OCI-LY1 (cell line): ENCODE measurements around the gene GOLGA1.
A peak's percentile ranks its signal among the peaks of the same experiment; 100 is the strongest.

Experiments
- H2AFZ ChIP-seq: fragments of 200-600 bp; sonication (generic), shearing (Covaris generic); 2 replicates; pipeline ENCODE4 v1.6.0; 2014; ENCODE audit warnings: antibody characterized with exemption, mild to moderate bottlenecking, low read length
- H3F3A ChIP-seq: fragments of 200-600 bp; sonication (generic), shearing (Covaris generic); 2 replicates; pipeline ENCODE4 v1.6.0; 2014; ENCODE audit warnings: mild to moderate bottlenecking, antibody characterized with exemption, low read length, moderate library complexity; ENCODE audit not compliant: insufficient read depth
- H3K27ac ChIP-seq: fragments of 200-600 bp; sonication (generic); 2 replicates; pipeline ENCODE4 v1.5.1; 2014; ENCODE audit warnings: low read length, mixed run types, mild to moderate bottlenecking, low read depth; ENCODE audit not compliant: poor library complexity, severe bottlenecking
- H3K27me3 ChIP-seq: fragments of 200-600 bp; sonication (generic); 2 replicates; pipeline ENCODE4 v1.6.0; 2014; ENCODE audit warnings: antibody characterized with exemption, mild to moderate bottlenecking, low read length, moderate library complexity; ENCODE audit not compliant: insufficient read depth
- H3K36me3 ChIP-seq: fragments of 200-600 bp; sonication (generic); 2 replicates; pipeline ENCODE4 v1.6.1; 2014; ENCODE audit warnings: mild to moderate bottlenecking, antibody characterized with exemption, low read length, moderate library complexity, mixed read lengths; ENCODE audit not compliant: insufficient read depth
- H3K4me1 ChIP-seq: fragments of 200-600 bp; sonication (generic); 2 replicates; pipeline ENCODE4 v1.5.1; 2014; ENCODE audit warnings: mild to moderate bottlenecking, low read length, moderate library complexity; ENCODE audit not compliant: insufficient read depth, severe bottlenecking
- H3K4me2 ChIP-seq: fragments of 200-600 bp; sonication (generic), shearing (Covaris generic); 2 replicates; pipeline ENCODE4 v1.6.1; 2014; ENCODE audit warnings: low read length
- H3K4me3 ChIP-seq: fragments of 200-600 bp; sonication (generic); 2 replicates; pipeline ENCODE4 v1.5.1; 2014; ENCODE audit warnings: low read length, low read depth, mild to moderate bottlenecking, mixed read lengths; ENCODE audit not compliant: poor library complexity, severe bottlenecking
- H3K79me2 ChIP-seq: fragments of 200-600 bp; shearing (Covaris generic); 2 replicates; pipeline ENCODE4 v1.6.1; 2016; ENCODE audit warnings: mixed run types, low read length, mixed read lengths; ENCODE audit not compliant: insufficient read depth
- H3K9ac ChIP-seq: fragments of 200-600 bp; sonication (generic), shearing (Covaris generic); 2 replicates; pipeline ENCODE4 v1.6.1; 2014; ENCODE audit warnings: mild to moderate bottlenecking, low read length, mixed read lengths
- H3K9me2 ChIP-seq: fragments of 200-600 bp; sonication (generic), shearing (Covaris generic); 2 replicates; pipeline ENCODE4 v1.6.1; 2014; ENCODE audit warnings: low read depth, mild to moderate bottlenecking, low read length, mixed read lengths
- H3K9me3 ChIP-seq: fragments of 200-600 bp; shearing (Covaris generic); 2 replicates; pipeline ENCODE4 v1.6.1; 2014; ENCODE audit warnings: low read length, mixed read lengths
- H4K20me1 ChIP-seq: fragments of 200-600 bp; sonication (generic), shearing (Covaris generic); 2 replicates; pipeline ENCODE4 v1.6.0; 2016; ENCODE audit warnings: mild to moderate bottlenecking, low read length; ENCODE audit not compliant: insufficient read depth
- CTCF ChIP-seq: fragments of 200-600 bp; sonication (generic), shearing (Covaris generic); IDR thresholded peaks from 2 replicates; pipeline ENCODE4 v1.5.1; 2017; ENCODE audit warnings: mild to moderate bottlenecking, antibody characterized with exemption, low read length, moderate library complexity, mixed read lengths
- EZH2 ChIP-seq: fragments of 200-600 bp; sonication (generic), shearing (Covaris generic); IDR thresholded peaks from 2 replicates; pipeline ENCODE4 v1.8.0; 2017; ENCODE audit warnings: borderline replicate concordance, mixed run types, mild to moderate bottlenecking, antibody characterized with exemption, low read length, moderate library complexity, mixed read lengths

Gene GOLGA1

GRCh38 chr9:124869466-124869985 lies 71.4 kb downstream of the GOLGA1 start:
- no peaks in the 10 kb centered on the region for H3F3A ChIP-seq
- peaks cover 23% of the 10 kb centered on the region; the same call in 1 of the 2 replicates for H3K36me3 ChIP-seq
- H4K20me1 ChIP-seq: no peaks in the 10 kb centered on the region
- no peaks in the 10 kb centered on the region for H3K9me2 ChIP-seq
- no peaks in the 10 kb centered on the region for H3K27me3 ChIP-seq
- TF ChIP-seq EZH2 (no peak), CTCF (no peak)
- H3K79me2 ChIP-seq: peaks cover 39% of the 10 kb centered on the region
- H3K4me3 ChIP-seq: peak overlapping the region; percentile 88
- H3K4me1 ChIP-seq: peaks cover 45% of the 10 kb centered on the region
- peak overlapping the region; percentile 87 for H3K4me2 ChIP-seq
- peak overlapping the region; percentile 83 for H3K27ac ChIP-seq
- H3K9ac ChIP-seq: peak overlapping the region; percentile 99
- no peak overlapping the region for H2AFZ ChIP-seq
- H3K9me3 ChIP-seq: no peaks in the 10 kb centered on the region

- Histone ChIP-seq H3K36me3 (peaks cover 17% of the 10 kb centered on the region; the same call in 1 of the 2 replicates), H3K4me2 (peak overlapping the region; percentile 87), H2AFZ (no peak overlapping the region), H3K4me1 (peaks cover 47% of the 10 kb centered on the region), H3K4me3 (peak overlapping the region; percentile 88), H3F3A (no peaks in the 10 kb centered on the region), H3K9ac (peak overlapping the region; percentile 99), H3K9me2 (no peaks in the 10 kb centered on the region), H3K27ac (peak overlapping the region; percentile 56), H3K79me2 (peaks cover 39% of the 10 kb centered on the region), H3K9me3 (no peaks in the 10 kb centered on the region), H4K20me1 (no peaks in the 10 kb centered on the region), H3K27me3 (no peaks in the 10 kb centered on the region)
- no peak for TF ChIP-seq EZH2
- TF ChIP-seq CTCF: peak; percentile 59
These were observed 72.1 kb downstream of the GOLGA1 start for GRCh38 chr9:124868511-124869465.

- H3K9ac ChIP-seq: no peak overlapping the region
- H3K9me3 ChIP-seq: no peaks in the 10 kb centered on the region
These were observed 77.5 kb downstream of the GOLGA1 start for GRCh38 chr9:124863371-124863871.

More at GRCh38 chr9:124863371-124863871, 77.5 kb downstream of the GOLGA1 start:
- H3K4me2 ChIP-seq: peak overlapping the region; percentile 13; the same call in 1 of the 2 replicates
- peaks cover 32% of the 10 kb centered on the region for H3K36me3 ChIP-seq
- peaks cover 53% of the 10 kb centered on the region for H3K4me1 ChIP-seq
- H3K27me3 ChIP-seq: no peaks in the 10 kb centered on the region
- no peaks in the 10 kb centered on the region for H4K20me1 ChIP-seq
- no peak for TF ChIP-seq CTCF
- no peak for TF ChIP-seq EZH2
- no peaks in the 10 kb centered on the region for H3K9me2 ChIP-seq
- no peak overlapping the region for H3K4me3 ChIP-seq
- peak overlapping the region; percentile 42 for H3K27ac ChIP-seq
- 0 out of 2 replicates have a peak, but pooled peaks cover 10% of the 10 kb centered on the region for H3F3A ChIP-seq
- H2AFZ ChIP-seq: no peak overlapping the region
- peaks cover 23% of the 10 kb centered on the region for H3K79me2 ChIP-seq
